ENCODE results near the gene IFNGR1.
"Not testable (repeated sequence)": the region's sequence is repeated elsewhere in the genome, so short reads cannot be mapped to it uniquely, and the experiment has no call there.

The IFNGR1 gene

GRCh38 chr6:137235686-137236085 lies 16.5 kb upstream of the IFNGR1 start:
- no peak for DNase-seq

- DNase-seq: peak; percentile 74
Observed at GRCh38 chr6:137233911-137234863, 15.0 kb upstream of the IFNGR1 start.

DNA sequence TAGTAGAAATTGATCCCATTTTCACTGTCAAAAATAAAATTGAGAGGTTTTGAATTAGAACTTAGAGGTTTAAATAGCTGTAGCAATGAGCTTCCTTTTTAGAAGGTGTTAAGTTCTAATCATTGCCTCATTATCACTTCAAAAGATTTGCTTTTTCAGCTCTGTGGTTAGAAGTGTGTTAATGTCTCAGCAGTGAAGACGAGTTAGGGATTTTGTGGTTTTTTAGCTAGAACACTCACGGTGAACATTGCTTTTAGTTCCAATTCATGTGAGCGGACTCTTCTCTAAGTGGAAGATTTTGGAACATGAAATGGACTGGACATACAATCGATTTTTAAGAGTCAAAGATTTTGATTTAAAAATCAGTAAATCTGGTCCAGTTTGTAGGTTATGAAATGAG lies 12.7 kb upstream of the IFNGR1 start:
- peak; percentile 34 for DNase-seq

GRCh38 chr6:137230956-137231555 lies 11.9 kb upstream of the IFNGR1 start:
- DNase-seq: no peak

DNA sequence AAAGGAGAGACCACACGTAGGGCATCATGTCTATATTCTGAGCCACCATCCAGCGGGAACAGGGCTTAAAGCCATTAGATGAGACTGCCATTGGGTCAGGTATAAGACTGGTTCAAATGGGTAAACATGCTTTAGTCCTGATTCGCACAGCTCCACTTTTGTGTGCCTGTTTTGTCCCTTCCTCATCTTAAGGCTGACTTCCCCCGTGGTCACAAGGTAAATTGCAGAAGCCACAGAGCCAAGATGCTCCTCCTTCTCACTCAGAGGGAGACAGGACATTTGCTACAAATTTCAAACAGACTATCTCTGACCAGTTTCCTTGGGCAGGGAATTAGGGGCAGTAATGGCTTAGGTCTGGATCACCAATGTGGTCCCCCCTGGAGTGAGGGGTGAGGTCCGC lies 11.4 kb upstream of the IFNGR1 start:
- peak; percentile 49 for DNase-seq

DNA sequence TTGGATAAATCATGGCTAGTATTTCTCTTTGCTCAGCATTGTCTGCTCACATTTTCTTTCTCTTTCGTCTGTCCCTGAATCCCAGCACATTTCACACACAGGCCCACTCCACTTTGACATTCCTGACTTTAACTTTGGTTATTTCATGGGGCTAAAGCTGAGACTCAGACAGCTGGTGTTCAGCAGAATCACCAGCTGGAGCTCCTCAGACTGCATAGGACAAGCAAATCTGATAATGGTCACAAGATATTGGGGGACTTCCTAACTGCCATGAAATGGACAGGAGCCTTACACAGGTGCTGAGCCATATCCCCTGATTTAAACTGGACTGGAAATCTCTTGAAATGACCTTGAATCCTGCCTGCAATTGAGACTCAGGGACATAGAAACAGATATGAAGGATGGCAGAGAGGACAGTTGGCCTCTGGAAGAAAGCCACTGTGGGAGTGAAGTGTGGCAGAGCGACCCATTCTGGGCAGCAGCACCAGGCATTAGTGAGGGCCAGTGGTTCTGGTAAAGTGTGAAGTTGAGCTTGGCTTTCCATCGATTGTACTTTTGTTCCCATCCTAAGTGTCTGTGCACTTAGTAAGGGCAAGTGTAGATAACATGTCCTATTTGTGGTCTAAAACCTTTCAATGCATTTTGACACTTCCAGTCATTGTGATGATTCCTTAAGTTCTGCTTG lies 10.0 kb upstream of the IFNGR1 start:
- DNase-seq: no peak

- DNase-seq: no peak
Observed at GRCh38 chr6:137227871-137228302, 8.7 kb upstream of the IFNGR1 start.

GRCh38 chr6:137226697-137227096 lies 7.5 kb upstream of the IFNGR1 start:
- no peak for DNase-seq

DNA sequence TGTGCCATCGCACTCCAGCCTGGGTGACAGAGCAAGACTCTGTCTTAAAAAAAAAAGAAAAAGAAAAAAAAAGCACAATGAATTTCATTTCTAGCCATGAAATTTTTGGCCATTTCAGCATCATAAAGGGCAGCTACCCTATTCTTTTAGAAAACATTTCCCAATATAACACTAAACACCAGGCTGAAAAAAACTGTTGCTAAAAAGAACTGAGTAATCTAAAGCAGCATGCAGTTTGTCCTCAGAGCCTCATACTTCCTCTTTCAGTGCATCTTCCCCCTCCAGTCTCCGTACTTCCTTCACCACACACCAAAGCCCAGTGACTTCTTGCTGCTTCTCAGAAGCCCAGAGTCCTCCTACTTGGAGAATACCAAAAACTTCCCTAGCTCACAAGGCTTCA lies 5.6 kb upstream of the IFNGR1 start:
- peak; percentile 93 for DNase-seq

- peak; percentile 88 for DNase-seq
Observed at GRCh38 chr6:137223370-137224131, 4.4 kb upstream of the IFNGR1 start.

- DNase-seq: peak; percentile 89
Observed at GRCh38 chr6:137222381-137222780, 3.2 kb upstream of the IFNGR1 start.

- no peak for DNase-seq
Observed at GRCh38 chr6:137219664-137220252, 573 bp upstream of the IFNGR1 start.

- peak; percentile 74 for DNase-seq
Observed at GRCh38 chr6:137218473-137218916, 690 bp downstream of the IFNGR1 start.

DNA sequence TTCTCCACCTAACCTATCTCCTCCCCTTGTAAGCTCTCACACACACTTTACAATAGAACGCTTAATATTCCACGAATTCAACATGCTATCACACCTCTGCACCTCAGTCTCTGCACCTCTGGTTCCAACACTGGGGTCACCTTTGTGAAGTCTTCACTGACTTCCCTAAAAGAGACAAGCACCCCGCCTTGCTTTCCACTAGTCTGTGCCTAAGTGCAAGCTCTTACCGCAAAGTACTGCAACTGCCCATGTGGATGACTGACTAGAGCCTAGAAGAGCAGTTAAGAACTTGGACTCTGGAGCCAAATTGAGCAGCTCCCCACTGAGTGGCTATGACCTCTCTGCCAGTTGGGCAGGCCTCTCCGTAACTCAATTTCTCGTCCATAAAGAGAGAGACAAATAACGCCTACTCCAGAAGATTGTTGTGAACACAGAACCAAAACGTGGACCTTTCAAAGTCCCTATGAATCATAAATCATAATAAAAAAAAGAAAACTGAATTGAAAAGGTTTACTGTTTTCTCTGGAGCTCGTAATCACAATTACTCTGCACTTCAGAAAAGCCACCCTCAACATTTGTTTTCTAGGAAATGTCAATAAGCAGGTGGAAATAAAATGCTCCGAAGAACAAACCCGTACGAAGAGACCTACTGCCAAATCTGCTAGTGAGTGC lies 1.2 kb downstream of the IFNGR1 start:
- peak; percentile 89 for DNase-seq

DNA sequence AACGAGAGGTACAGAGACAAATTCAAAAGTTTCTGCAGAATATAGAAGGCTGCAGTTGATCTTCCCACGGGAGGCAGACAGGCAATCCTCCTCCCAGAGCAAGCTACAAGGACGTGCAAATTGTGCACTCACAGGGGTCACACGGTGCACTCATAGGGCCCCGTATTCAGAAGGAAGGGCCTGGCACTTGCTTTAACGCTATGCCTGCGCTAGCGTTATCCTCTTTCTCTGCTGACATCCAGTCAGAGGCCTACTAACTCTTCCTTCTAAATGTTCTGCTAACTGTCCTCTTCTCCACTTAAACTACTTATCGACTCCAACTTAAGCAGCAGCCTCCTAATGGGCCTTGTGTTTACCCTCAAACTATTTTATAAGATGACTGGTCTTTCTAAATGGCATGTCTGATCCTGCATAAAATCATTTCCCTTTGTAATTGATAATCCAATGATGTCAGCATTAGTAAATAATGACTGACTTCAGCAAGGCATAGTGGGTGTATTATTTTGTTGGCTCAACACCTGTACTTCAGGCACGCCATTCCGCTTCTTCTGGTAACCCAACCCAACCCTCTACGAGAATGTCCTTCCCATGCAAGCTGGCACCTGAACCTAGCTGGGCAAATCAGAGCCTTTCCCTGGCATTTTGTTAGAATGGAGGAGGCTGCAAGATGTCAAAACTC lies 2.2 kb downstream of the IFNGR1 start:
- DNase-seq: no peak

GRCh38 chr6:137216106-137216505 lies 3.1 kb downstream of the IFNGR1 start:
- no peak for DNase-seq

DNA sequence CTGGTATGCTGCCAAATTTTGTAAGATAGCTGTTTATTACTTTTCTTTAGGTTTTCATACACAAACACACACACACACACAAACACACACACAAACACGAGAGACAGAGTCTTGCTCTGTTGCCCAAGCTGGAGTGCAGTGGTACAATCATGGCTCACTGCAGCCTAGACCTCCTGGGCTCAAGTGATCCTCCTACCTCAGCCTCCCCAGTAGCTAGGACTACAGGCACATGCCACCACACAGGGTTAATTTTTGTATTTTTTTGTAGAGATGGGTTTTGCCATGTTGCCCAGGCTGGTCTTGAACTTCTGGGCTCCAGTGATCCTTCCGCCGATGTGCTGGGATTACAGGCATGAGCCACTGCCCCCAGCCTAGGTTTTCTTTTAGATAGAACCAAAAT lies 3.6 kb downstream of the IFNGR1 start:
- DNase-seq: not testable (repeated sequence)

- DNase-seq: no peak
Observed at GRCh38 chr6:137214931-137215330, 4.3 kb downstream of the IFNGR1 start.

DNA sequence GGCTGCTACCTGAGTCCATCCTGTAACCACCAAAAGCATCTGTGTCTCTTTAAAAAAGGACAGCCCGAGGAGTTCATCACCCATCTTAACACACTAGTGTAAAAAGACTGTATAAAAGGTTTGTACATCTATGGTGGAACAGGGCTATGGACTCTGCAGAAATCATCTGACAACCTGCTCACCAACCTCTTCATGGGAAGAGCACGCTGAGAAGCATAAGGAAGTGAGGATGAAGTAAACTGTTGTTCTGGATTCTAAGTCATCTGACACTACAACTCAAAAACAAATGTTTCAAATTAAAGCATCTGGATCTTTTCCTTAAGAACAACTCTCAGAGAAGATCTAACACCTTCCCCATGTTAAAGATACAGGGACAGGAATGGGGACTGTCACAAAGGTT lies 5.4 kb downstream of the IFNGR1 start:
- no peak for DNase-seq

DNA sequence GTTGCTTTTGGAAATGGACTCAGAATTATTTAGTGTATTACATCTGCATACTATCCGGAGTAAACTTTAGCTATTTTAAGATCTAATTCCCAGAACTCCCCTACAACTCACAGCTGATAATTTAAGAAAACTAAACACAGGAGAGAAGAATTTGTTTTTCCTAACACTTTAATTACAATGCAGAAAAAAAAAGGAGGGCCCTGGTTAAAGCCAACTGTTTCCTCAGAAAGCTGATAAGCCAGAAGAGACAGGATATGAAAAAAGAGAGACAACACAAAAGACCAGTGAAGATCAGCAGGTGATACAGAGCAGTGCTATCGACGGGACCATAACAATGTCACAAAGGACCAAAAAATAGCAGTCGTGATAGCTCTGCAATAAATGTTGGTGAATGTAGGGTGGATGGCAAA lies 5.8 kb downstream of the IFNGR1 start:
- peak; percentile 72 for DNase-seq

GRCh38 chr6:137211910-137212309 lies 7.3 kb downstream of the IFNGR1 start:
- no peak for DNase-seq
